HAP-1 (cell line): ENCODE results near the gene MOCS1.

Experiments used
- DNase-seq, 2 experiments: peaks; one replicate each; pipeline ENCODE4 v3.0.0-alpha.2; 2016 to 2020; ENCODE audit warnings: low spot score in 2 of 2
- H3K27me3 ChIP-seq: fragments of 250-450 bp; sonication (Bioruptor Pico); 2 replicates; pipeline ENCODE4 v1.5.1; 2020; ENCODE audit warnings: low read depth, mild to moderate bottlenecking, moderate library complexity
- H3K36me3 ChIP-seq: fragments of 250-450 bp; sonication (Bioruptor Pico); replicated peaks from 2 replicates; pipeline ENCODE4 v1.5.1; 2020; ENCODE audit warnings: mild to moderate bottlenecking
- H3K4me1 ChIP-seq: fragments of 250-450 bp; sonication (Bioruptor Pico); 2 replicates; pipeline ENCODE4 v1.5.1; 2020; ENCODE audit warnings: mild to moderate bottlenecking
- H3K4me3 ChIP-seq: fragments of 250-450 bp; sonication (Bioruptor Pico); 2 replicates; pipeline ENCODE4 v1.5.1; 2020; ENCODE audit warnings: mild to moderate bottlenecking, moderate library complexity
- H3K9me3 ChIP-seq: fragments of 250-450 bp; sonication (Bioruptor Pico); 2 replicates; pipeline ENCODE4 v1.5.1; 2020; ENCODE audit warnings: mild to moderate bottlenecking, moderate library complexity
- in situ Hi-C: fragments of 300-500 bp; cut with MboI; formaldehyde crosslinking; loops from 3 replicates; pipeline ENCODE4 v1.14.3; 2020; ENCODE audit warnings: low sequenced_read_pairs, inconsistent platforms, mixed read lengths

The MOCS1 gene

DNA sequence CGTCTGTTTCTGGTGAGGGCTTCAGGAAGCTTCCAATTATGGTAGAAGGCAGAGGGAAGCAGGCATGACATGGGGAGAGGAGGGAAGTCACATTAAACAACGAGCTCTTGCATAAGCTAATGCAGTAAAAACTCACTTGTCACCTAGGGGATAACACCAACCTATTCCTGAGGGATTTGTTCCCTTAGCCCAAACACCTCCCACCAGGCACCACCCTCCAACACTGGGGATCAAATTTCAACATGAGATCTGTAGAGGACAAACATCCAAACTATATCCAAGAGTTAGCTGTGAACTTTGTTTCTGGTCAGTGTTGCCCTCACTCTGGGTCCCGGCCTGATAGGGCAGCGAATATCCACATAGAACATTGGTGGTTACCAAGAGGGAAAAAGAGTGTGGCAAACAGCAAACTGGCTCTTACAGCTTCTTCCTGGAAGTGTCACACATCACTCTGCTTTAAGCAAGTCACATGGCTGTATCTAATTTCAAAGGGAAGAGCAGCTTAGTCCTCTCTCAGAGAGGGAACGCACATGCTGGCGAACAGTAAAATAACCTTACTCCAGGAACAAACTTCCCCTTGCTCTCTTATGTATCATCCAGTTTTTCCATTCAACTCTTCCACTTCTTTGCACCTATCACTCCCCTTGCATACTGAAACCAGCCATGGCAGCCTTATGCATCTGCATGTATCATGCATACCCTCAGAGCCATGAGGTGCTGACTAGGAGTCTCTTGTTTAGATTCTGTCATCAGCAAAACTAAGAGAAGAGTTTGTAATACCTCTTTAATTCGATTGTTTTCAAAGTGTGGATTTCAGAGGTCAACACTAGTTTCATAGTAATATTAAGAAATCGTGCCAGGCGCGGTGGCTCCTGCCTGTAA is 4.8 kb upstream of the MOCS1 start:
- no peaks in the 10 kb centered on the region for H3K27me3 ChIP-seq
- H3K9me3 ChIP-seq: no peaks in the 10 kb centered on the region
- no peaks in the 10 kb centered on the region for H3K36me3 ChIP-seq
- DNase-seq: no peak
- H3K4me1 ChIP-seq: no peaks in the 10 kb centered on the region
- in situ Hi-C loops: no loop called here
- H3K4me3 ChIP-seq: no peak overlapping the region

DNA sequence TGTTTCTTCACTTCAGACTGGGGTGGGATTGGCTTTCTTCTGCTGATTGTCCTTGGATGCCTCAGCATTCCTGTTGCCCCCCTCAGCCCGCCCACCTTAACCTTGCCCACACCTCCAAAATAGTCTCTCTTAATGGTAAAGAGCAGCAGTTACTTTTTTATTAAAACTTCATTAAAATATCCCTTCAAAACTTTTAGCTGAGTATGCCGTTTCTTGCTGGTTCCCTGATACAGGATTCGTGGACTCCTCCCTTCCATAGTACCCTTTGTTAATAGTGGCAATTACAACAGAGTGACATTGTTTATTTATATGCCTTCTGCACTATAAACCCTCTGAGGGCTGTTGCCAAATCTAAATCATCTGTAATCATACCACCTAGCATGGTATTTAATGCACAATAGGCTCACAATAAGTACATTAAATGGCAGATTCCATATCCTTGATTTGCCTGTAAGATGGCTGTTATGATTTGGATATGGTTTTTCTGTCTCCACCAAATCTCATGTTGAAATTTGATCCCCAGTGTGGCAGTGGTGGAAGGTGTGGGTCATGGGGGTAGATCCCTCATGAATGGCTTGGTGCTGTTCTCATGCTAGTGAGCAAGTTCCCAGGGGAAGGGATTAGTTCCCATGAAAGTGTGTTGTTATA is 3.5 kb upstream of the MOCS1 start:
- peaks cover 5% of the 10 kb centered on the region for H3K4me1 ChIP-seq
- no peaks in the 10 kb centered on the region for H3K9me3 ChIP-seq
- H3K36me3 ChIP-seq: no peaks in the 10 kb centered on the region
- no peaks in the 10 kb centered on the region for H3K27me3 ChIP-seq
- in situ Hi-C loops: no loop called here
- H3K4me3 ChIP-seq: no peak overlapping the region
- peak; percentile 10 to 30 for DNase-seq

DNA sequence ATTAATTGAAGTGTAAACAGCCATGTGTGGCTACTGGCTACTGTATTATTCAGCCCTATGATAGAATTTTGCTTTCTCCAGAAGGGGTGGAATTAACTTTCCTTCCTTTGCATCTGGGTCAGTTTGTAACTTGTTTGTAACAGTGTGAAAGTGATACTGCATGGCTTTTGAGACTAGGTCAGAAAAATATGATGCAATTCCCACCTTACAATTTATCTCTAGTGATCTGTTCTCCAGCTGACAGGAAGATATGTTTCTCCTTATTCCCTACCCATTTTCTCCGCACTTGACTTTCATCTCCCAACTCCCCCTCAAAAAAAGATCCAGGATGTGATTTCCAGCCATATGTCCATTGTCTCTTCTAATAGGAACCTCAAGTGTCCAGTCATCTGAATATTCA is 2.6 kb upstream of the MOCS1 start:
- no peak for DNase-seq
- in situ Hi-C loops: no loop called here

DNA sequence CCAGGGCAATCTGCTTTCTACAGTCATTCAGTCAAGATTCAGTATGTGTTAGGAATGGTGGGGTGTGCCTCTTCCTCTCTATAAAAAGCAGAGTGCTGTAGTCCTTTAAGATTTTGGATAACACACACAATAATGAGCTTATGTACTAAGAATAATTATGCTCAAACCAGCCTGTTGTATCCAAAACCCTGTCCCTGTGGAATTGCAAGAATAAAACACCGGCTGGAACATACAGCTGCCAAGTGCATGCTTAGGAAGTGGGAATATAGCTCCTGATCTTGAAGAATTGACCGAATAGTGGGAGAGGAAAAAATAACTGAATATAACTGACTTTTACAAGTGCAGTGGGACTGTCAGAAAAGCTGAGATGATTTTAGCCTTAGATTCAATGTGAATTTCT is 979 bp upstream of the MOCS1 start:
- Histone ChIP-seq H3K4me3 (no peak overlapping the region), H3K27me3 (no peaks in the 10 kb centered on the region), H3K4me1 (peaks cover 11% of the 10 kb centered on the region), H3K9me3 (no peaks in the 10 kb centered on the region), H3K36me3 (no peaks in the 10 kb centered on the region)
- in situ Hi-C loops: no loop called here
- no peak for DNase-seq

More for the DNA sequence above, 2.6 kb upstream of the MOCS1 start:
- Histone ChIP-seq H3K27me3 (no peaks in the 10 kb centered on the region), H3K36me3 (no peaks in the 10 kb centered on the region), H3K4me1 (peaks cover 11% of the 10 kb centered on the region), H3K4me3 (no peak overlapping the region), H3K9me3 (no peaks in the 10 kb centered on the region)

DNA sequence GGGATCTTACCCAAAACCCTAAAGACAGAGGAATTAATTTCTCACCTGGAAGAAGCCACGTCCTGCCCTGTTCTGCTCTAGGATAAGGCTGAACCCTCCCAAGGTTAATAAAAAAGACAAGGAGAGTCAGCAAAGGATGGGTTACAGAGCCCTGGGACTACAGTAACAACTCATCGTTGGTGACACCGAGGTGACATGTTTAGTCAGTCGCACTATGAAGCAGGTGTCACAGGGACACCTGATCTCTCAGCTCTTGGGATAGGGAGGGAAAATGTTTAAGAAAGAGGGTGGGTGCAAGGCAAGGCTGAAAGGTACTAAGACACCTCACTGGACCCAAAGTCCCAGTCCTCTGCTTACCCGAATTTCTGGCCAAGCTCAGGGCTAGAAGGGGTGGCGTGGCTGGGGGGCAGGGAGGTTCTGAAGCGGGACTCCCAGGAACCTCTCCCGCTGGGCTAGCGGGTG is 562 bp downstream of the MOCS1 start:
- Histone ChIP-seq H3K36me3 (no peaks in the 10 kb centered on the region), H3K4me1 (peaks cover 11% of the 10 kb centered on the region), H3K4me3 (peak overlapping the region; percentile 69), H3K27me3 (no peaks in the 10 kb centered on the region), H3K9me3 (no peaks in the 10 kb centered on the region)
- no peak for DNase-seq
- in situ Hi-C loops: no loop called here

DNA sequence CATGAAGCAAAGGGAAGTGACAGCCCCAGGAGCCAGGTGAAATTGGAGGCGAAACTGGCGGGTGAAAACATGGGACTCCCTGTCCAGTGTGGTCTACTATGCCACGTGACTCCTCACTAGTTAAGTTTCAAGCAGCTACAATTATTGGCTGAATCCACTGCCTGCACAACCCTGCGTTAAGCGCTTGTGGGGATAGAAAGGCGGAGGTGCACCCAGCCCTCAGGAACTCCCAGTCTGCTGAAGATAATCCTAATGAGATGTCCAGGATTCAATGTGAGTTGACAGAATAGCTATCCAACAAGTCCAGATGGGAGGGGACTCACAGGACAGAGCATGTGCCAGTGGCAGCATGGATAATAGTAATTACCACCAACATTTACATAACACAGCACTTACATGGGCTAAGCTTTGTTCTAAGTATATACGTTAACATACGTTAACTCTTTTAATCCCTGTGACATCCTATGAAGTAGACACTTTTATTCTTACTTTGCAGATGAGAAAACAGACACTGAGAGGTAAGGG is 1.8 kb downstream of the MOCS1 start:
- no peak overlapping the region for H3K4me3 ChIP-seq

DNA sequence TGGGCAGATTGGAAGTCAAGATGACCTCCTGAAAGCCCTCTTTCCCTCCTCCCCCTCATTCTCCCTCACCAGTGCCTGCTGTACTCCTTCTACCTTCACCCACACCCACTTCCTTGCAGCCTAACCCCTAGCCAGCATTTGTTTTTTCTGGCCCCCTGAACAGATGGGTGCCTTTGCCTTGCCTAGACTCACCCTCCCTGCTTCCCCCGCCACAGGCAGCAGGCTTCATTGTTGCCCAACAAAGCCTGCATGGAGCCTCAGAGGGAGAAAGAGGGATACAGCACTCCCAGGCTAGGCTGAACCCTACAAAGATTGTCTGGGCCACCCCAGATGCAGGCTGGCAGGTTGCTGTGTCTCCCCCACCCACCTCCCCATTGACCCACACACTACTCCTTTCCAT is 2.7 kb downstream of the MOCS1 start:
- H3K4me1 ChIP-seq: peaks cover 11% of the 10 kb centered on the region
- H3K9me3 ChIP-seq: no peaks in the 10 kb centered on the region
- H3K4me3 ChIP-seq: no peak overlapping the region
- no peaks in the 10 kb centered on the region for H3K27me3 ChIP-seq
- in situ Hi-C loops: no loop called here
- no peak for DNase-seq
- no peaks in the 10 kb centered on the region for H3K36me3 ChIP-seq

More for the DNA sequence above, 1.8 kb downstream of the MOCS1 start:
- Histone ChIP-seq H3K9me3 (no peaks in the 10 kb centered on the region), H3K36me3 (no peaks in the 10 kb centered on the region), H3K27me3 (no peaks in the 10 kb centered on the region), H3K4me1 (peaks cover 11% of the 10 kb centered on the region)
- peak; percentile 19 to 55 for DNase-seq
- in situ Hi-C loops: no loop called here

DNA sequence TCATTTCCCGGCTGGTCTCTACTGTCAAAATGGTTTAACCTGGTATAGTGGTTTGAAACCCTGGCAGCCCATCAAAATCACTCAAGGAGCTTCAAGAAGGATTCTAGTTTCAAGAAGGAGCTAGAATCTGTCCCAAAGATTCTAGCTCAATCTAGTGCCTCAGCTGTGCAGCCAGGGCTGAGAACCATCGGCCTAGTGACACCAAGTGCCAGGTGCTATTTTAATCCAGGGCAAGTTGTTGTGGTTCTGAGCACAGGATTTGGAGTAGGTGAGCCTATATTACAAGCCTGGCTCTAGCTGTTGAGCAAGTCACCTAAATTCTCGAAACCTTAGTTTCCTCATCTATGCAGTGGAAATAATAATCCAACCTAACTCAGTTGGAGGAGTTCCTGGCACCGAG is 3.7 kb downstream of the MOCS1 start:
- no peak for DNase-seq
- peaks cover 11% of the 10 kb centered on the region for H3K4me1 ChIP-seq
- no peak overlapping the region for H3K4me3 ChIP-seq
- no peaks in the 10 kb centered on the region for H3K36me3 ChIP-seq
- no peaks in the 10 kb centered on the region for H3K27me3 ChIP-seq
- no peaks in the 10 kb centered on the region for H3K9me3 ChIP-seq
- in situ Hi-C loops: no loop called here

DNA sequence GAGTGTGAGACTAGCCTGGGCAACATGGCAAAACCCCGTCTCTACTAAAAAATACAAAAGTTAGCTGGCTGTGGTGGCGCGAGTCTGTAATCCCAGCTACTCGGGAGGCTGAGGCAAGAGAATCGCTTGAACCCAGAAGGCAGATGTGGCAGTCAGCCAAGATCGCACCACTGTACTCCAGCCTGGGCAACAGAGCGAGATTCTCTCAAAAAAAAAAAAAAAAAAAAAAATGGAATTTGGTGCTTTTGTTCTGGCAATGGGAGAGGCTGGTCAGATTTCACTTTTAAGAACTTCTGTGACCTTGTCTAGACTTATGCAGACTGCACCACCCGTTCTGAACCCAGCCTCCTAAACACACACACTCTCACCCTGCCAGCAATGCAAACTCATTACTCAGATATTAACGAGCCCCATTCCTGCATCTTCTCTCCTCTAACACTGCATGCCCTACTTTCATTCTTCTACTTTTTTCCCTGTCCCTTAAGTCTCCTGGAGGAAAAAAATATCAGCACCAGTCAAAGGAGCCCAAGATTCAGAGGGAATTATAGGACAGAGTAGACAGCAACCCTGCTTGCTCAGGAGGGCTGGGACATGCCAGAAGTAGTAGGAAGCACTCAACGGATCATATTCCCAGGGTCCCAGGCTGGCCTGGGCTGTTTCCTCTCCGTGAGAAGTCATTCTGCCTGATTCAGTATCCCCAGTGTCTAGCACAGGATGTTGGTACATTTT is 4.4 kb downstream of the MOCS1 start:
- in situ Hi-C loops: no loop called here
- peaks cover 11% of the 10 kb centered on the region for H3K4me1 ChIP-seq
- no peak overlapping the region for H3K4me3 ChIP-seq
- no peak for DNase-seq
- no peaks in the 10 kb centered on the region for H3K9me3 ChIP-seq
- no peaks in the 10 kb centered on the region for H3K36me3 ChIP-seq
- H3K27me3 ChIP-seq: no peaks in the 10 kb centered on the region

DNA sequence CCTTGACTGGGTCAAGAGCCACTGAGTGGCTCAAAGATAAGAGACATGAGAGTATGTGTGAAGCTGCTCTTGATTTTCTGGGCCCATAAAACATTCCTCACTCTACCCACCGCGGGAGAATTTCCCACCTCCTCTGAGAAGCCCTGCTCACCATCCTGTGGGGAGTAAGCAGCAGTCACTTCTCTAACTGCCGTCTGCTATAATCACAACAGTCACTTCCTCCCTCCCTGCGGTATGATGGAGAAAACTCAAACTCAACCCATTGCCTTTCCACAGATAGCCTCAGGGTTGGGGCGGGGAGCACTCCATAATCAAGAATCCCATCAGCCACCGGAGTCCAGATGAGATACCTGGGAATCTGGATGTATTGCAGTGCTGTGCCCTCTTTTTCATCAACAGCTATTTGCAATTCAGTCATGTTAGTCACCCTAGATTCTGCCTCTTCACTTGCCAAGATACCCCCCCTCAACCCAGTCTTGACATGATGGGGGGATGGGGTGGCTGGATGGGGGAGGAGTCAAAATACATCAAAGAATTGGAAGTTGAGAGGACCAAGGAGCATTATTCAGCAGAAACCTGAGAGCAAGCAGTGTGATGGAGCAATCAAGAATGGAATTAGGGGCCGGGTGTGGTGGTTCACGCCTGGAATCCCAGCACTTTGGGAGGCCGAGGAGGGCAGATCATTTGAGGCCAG is 5.1 kb downstream of the MOCS1 start:
- no peak for DNase-seq
- no peaks in the 10 kb centered on the region for H3K36me3 ChIP-seq
- H3K27me3 ChIP-seq: no peaks in the 10 kb centered on the region
- peaks cover 11% of the 10 kb centered on the region for H3K4me1 ChIP-seq
- in situ Hi-C loops: no loop called here
- H3K9me3 ChIP-seq: no peaks in the 10 kb centered on the region
- no peak overlapping the region for H3K4me3 ChIP-seq

DNA sequence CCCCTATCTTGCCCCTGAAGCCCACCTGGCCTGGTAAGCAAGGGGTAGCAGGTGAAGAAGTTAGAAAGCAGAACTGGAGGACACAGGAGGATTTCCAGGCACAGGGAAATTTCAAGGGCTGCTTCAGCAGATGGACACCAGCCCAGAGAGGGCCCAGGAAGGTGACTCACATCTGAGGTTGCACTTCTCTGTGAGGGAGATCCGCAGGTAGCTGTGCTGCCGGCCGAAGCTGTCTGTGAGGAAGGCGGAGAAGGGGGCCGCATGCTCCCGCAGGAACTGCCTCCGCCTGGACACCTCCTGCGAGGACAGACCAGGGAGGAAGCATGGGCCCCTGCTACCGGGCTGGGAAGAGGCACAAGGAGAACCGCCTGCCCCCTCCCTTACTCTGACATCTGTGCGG is 7.1 kb downstream of the MOCS1 start:
- no peaks in the 10 kb centered on the region for H3K27me3 ChIP-seq
- DNase-seq: no peak
- no peak overlapping the region for H3K4me3 ChIP-seq
- no peaks in the 10 kb centered on the region for H3K36me3 ChIP-seq
- no peaks in the 10 kb centered on the region for H3K9me3 ChIP-seq
- H3K4me1 ChIP-seq: no peaks in the 10 kb centered on the region
- in situ Hi-C loops: no loop called here

DNA sequence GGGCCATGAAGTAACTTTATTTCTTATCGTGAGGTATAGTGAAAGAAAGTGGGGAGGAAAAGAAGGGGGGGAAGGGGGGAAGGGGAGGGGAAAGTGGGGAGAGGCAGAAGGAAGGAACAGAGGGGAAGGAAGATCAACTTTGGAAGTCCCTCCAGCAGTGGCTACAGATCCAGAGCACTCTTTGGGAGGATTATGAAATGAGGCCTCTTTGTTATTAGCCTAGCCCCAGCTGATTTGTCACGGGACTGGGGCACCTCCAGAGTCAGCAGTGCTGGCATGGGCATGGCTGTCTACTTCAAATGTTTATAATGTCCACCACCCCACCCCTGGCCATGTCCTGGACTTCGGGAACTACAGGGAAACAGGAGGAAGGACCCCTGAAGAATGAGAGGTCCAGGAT is 7.6 kb downstream of the MOCS1 start:
- Histone ChIP-seq H3K27me3 (no peaks in the 10 kb centered on the region), H3K36me3 (no peaks in the 10 kb centered on the region), H3K9me3 (no peaks in the 10 kb centered on the region), H3K4me1 (no peaks in the 10 kb centered on the region), H3K4me3 (no peak overlapping the region)
- in situ Hi-C loops: no loop called here
- no peak for DNase-seq

DNA sequence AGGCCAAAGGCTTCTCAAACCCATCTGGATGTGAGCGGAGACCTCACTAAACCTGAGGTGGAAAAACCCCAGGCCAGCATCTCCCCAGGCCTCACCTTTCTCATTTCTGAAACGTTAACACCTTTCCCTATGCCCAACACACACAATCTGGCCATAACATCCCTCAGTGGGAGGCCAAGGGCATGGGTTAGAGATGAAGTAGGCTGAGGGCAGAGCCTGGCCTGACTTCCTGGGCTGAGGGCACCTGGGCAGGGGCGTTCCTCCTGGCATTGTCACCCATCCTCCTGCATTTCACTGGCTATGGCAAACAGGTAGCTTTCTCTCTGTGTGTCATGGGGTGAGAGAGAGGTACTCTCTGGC is 8.4 kb downstream of the MOCS1 start:
- no peaks in the 10 kb centered on the region for H3K27me3 ChIP-seq
- H3K36me3 ChIP-seq: no peaks in the 10 kb centered on the region
- DNase-seq: no peak
- in situ Hi-C loops: no loop called here
- H3K4me3 ChIP-seq: no peak overlapping the region
- H3K9me3 ChIP-seq: no peaks in the 10 kb centered on the region
- H3K4me1 ChIP-seq: no peaks in the 10 kb centered on the region
